ENCODE measurements around the gene AGBL3.

DNA sequence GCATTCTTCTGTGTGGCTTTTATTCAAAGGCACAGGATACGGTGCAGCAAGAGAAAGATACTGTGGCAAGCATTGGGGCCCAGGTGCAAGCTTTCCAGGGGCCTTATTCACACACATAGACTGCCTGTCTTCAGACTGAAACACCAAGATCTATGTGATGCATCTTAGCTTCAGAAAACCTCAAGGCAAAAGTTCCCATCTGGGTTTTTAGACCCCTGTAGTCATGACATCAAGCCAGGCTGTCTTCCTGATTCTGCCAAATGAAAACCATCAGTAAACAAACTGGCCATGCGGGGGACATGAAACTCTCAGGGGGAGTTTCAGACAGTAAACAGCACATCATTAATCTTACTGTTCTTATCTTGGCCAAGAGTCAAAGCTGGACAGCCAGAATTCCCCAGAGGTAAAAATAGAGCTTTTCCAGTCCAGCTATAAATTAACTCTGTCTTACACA, 9.8 kb downstream of the AGBL3 start:
- TF ChIP-seq, protein P1, sequence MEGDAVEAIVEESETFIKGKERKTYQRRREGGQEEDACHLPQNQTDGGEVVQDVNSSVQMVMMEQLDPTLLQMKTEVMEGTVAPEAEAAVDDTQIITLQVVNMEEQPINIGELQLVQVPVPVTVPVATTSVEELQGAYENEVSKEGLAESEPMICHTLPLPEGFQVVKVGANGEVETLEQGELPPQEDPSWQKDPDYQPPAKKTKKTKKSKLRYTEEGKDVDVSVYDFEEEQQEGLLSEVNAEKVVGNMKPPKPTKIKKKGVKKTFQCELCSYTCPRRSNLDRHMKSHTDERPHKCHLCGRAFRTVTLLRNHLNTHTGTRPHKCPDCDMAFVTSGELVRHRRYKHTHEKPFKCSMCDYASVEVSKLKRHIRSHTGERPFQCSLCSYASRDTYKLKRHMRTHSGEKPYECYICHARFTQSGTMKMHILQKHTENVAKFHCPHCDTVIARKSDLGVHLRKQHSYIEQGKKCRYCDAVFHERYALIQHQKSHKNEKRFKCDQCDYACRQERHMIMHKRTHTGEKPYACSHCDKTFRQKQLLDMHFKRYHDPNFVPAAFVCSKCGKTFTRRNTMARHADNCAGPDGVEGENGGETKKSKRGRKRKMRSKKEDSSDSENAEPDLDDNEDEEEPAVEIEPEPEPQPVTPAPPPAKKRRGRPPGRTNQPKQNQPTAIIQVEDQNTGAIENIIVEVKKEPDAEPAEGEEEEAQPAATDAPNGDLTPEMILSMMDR (IDR thresholded peaks at IDR 0.05; ENCODE audit: low read depth, low read length): no peak
- TF ChIP-seq, protein P2, sequence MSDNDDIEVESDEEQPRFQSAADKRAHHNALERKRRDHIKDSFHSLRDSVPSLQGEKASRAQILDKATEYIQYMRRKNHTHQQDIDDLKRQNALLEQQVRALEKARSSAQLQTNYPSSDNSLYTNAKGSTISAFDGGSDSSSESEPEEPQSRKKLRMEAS (IDR thresholded peaks at IDR 0.05; ENCODE audit: low read depth, low read length): no peak
- TF ChIP-seq POLR2A (IDR thresholded peaks at IDR 0.05; ENCODE audit: extremely low read depth, insufficient read length) (no peak), MYC (IDR thresholded peaks at IDR 0.05; ENCODE audit: low read depth, low read length) (no peak)

All from NB4 (cell line).